K562 (cell line): ENCODE data around the gene RMI1. TPM values are rescaled to one million over a fixed set of nuclear protein-coding genes. Genes with fewer than 3 reads are reported as not detected.

Source experiments
- ATF3 ChIP-seq, 2 experiments: fragments of 450-650 bp in 1 of 2; sonication (generic) in 1 of 2; formaldehyde crosslinking in 1 of 2; IDR thresholded peaks in 1 of 2; conservative IDR thresholded peaks in 1 of 2; 2 replicates each; pipeline versions ENCODE4 v1.6.1 to v1.8.1; 2016 to 2023; ENCODE audit warnings: mild to moderate bottlenecking in 2 of 2, moderate library complexity in 2 of 2, inconsistent platforms in 1 of 2, missing genetic modification reagents in 1 of 2
- BHLHE40 ChIP-seq: IDR thresholded peaks from 2 replicates; pipeline ENCODE4 v1.6.1; 2011; ENCODE audit warnings: low read length, improper control_type of control experiment
- CBFA2T3 ChIP-seq: fragments of 450-650 bp; IDR thresholded peaks from 2 replicates; pipeline ENCODE4 v1.6.1; 2017
- CREM ChIP-seq: IDR thresholded peaks from 2 replicates; pipeline ENCODE4 v1.6.1; 2014; ENCODE audit warnings: antibody characterized with exemption, low read depth
- DACH1 ChIP-seq: fragments of 450-650 bp; IDR thresholded peaks from 2 replicates; pipeline ENCODE4 v1.6.1; 2018; ENCODE audit not compliant: partially characterized antibody
- DMBX1 ChIP-seq: fragments of 250-450 bp; sonication (Bioruptor Pico); IDR thresholded peaks from 2 replicates; pipeline ENCODE4 v1.8.0; 2022; ENCODE audit warnings: inconsistent platforms, mild to moderate bottlenecking, moderate library complexity, borderline replicate concordance
- FUS ChIP-seq: fragments of 200-400 bp; formaldehyde crosslinking; optimal IDR thresholded peaks from 2 replicates; pipeline ENCODE3; 2017; ENCODE audit warnings: low read depth, low read length
- KAT2B ChIP-seq: IDR thresholded peaks from one replicate; pipeline ENCODE4 v1.6.1; 2012; ENCODE audit warnings: low read depth, mild to moderate bottlenecking, control low read depth, inconsistent platforms, low read length, moderate library complexity
- NR1H2 ChIP-seq: sonication (generic); formaldehyde crosslinking; IDR thresholded peaks from 2 replicates; pipeline ENCODE4 v1.4.0; 2020; ENCODE audit warnings: mild to moderate bottlenecking, missing genetic modification reagents
- SAFB2 ChIP-seq: fragments of 200-400 bp; formaldehyde crosslinking; IDR thresholded peaks from 2 replicates; pipeline ENCODE4 v1.6.1; 2018; ENCODE audit warnings: borderline replicate concordance, low read length, low read depth, moderate library complexity; ENCODE audit not compliant: severe bottlenecking
- TCF3 ChIP-seq: sonication (generic); formaldehyde crosslinking; IDR thresholded peaks from 2 replicates; pipeline ENCODE4 v1.4.0; 2020; ENCODE audit warnings: mild to moderate bottlenecking, missing genetic modification reagents
- USF2 ChIP-seq: sonication (generic); formaldehyde crosslinking; IDR thresholded peaks from 2 replicates; pipeline ENCODE4 v1.5.0; 2020; ENCODE audit warnings: missing genetic modification reagents
- ZNF124 ChIP-seq: sonication (generic); formaldehyde crosslinking; IDR thresholded peaks from 2 replicates; pipeline ENCODE4 v1.8.1; 2022; ENCODE audit warnings: missing genetic modification reagents
- ZNF197 ChIP-seq: fragments of 200-800 bp; sonication (Bioruptor generic); IDR thresholded peaks from 2 replicates; pipeline ENCODE4 v1.6.1; 2016; ENCODE audit warnings: low read depth, missing genetic modification characterization, missing compliant biosample characterization
- ZNF740 ChIP-seq, 3 experiments: fragments of 200-800 bp in 1 of 3; sonication (Bioruptor generic) in 1 of 3; sonication (generic) in 1 of 3; formaldehyde crosslinking in 1 of 3; IDR thresholded peaks; 2 replicates each; pipeline versions ENCODE4 v1.6.1 to v1.8.0; 2016 to 2022; ENCODE audit warnings: mild to moderate bottlenecking in 2 of 3, missing compliant biosample characterization in 2 of 3, missing genetic modification characterization in 2 of 3, missing genetic modification reagents in 1 of 3
- ZNF785 ChIP-seq: fragments of 250-450 bp; sonication (Bioruptor Pico); IDR thresholded peaks from 2 replicates; pipeline ENCODE4 v1.4.0; 2020; ENCODE audit warnings: mild to moderate bottlenecking
- polyA plus RNA-seq, 8 experiments: library from polyadenylated mRNA; depleted of rRNA in 4 of 8; stranded (reverse) in 5 of 8; unstranded in 3 of 8; fragments of >200 nt; fragmentation: Nextera tagmentation in 2 of 8; fragmentation: Illumina TruSeq in 1 of 8; extraction: Ambion mirVana in 2 of 8; extraction: Trizol in 1 of 8; gene quantifications; 2 replicates each; pipeline versions ENCODE4 v1.2.1 to v1.2.3, GENCODE V29; 2011 to 2014; ENCODE audit warnings: inconsistent platforms in 1 of 8, missing spikeins in 1 of 8
- total RNA-seq, 7 experiments: library from RNA; depleted of rRNA in 6 of 7; stranded (reverse); fragments of >200 nt in 6 of 7; fragmentation: Illumina TruSeq in 2 of 7; extraction: Trizol in 2 of 7; gene quantifications; 2 replicates each; pipeline versions ENCODE4 v1.2.1 to v1.2.3, GENCODE V29; 2011 to 2021; ENCODE audit warnings: low replicate concordance in 1 of 7
- TF ChIP-seq, protein P1 (sequence below): IDR thresholded peaks from 2 replicates; pipeline ENCODE4 v1.6.1; 2014; ENCODE audit warnings: antibody characterized with exemption
- TF ChIP-seq, protein P2 (sequence below): fragments of 250-450 bp; sonication (Bioruptor Pico); IDR thresholded peaks from 2 replicates; pipeline ENCODE4 v1.9.0; 2021; ENCODE audit warnings: mild to moderate bottlenecking
- TF ChIP-seq, protein P3 (sequence below): fragments of 250-450 bp; sonication (Bioruptor Pico); IDR thresholded peaks from 2 replicates; pipeline ENCODE4 v1.4.0; 2020; ENCODE audit warnings: mild to moderate bottlenecking, moderate library complexity, borderline replicate concordance

The RMI1 gene
- total and polyA plus RNA-seq, 9 of the 15 experiments (the other 6 are each of a cell fraction or from before 2014, with no cell fraction given), result 3.0 to 17.4 (median 10.6) TPM

- TF ChIP-seq, protein P1, sequence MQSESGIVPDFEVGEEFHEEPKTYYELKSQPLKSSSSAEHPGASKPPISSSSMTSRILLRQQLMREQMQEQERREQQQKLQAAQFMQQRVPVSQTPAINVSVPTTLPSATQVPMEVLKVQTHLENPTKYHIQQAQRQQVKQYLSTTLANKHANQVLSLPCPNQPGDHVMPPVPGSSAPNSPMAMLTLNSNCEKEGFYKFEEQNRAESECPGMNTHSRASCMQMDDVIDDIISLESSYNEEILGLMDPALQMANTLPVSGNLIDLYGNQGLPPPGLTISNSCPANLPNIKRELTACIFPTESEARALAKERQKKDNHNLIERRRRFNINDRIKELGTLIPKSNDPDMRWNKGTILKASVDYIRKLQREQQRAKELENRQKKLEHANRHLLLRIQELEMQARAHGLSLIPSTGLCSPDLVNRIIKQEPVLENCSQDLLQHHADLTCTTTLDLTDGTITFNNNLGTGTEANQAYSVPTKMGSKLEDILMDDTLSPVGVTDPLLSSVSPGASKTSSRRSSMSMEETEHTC, result 0 out of 2 replicates have a peak, but pooled peaks have one; percentile 12
- no peak for TF ChIP-seq ZNF124
- no peak for TF ChIP-seq ATF3 (IDR thresholded peaks at IDR 0.05)
- no peak for TF ChIP-seq ATF3 (CRISPR knock-in tag; conservative IDR thresholded peaks at IDR 0.05)
- TF ChIP-seq ZNF785, result no peak
- TF ChIP-seq KAT2B, result no peak
- TF ChIP-seq TCF3 (CRISPR knock-in tag), result no peak
- no peak for TF ChIP-seq NR1H2 (CRISPR knock-in tag)
- TF ChIP-seq, protein P2, sequence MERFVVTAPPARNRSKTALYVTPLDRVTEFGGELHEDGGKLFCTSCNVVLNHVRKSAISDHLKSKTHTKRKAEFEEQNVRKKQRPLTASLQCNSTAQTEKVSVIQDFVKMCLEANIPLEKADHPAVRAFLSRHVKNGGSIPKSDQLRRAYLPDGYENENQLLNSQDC (CRISPR knock-in tag), result no peak
- TF ChIP-seq DACH1, result no peak
- 0 out of 2 replicates have a peak, but pooled peaks have one; percentile 18 for TF ChIP-seq ZNF740 (CRISPR knock-in tag; IDR thresholded peaks at IDR 0.05)
- TF ChIP-seq ZNF740 (tag; IDR thresholded peaks at IDR 0.05), result no peak
- no peak for TF ChIP-seq SAFB2
- TF ChIP-seq CREM, result peak; percentile 54; the same call in 1 of the 2 replicates
- TF ChIP-seq CBFA2T3, result no peak
- no peak for TF ChIP-seq BHLHE40
- TF ChIP-seq, protein P3, sequence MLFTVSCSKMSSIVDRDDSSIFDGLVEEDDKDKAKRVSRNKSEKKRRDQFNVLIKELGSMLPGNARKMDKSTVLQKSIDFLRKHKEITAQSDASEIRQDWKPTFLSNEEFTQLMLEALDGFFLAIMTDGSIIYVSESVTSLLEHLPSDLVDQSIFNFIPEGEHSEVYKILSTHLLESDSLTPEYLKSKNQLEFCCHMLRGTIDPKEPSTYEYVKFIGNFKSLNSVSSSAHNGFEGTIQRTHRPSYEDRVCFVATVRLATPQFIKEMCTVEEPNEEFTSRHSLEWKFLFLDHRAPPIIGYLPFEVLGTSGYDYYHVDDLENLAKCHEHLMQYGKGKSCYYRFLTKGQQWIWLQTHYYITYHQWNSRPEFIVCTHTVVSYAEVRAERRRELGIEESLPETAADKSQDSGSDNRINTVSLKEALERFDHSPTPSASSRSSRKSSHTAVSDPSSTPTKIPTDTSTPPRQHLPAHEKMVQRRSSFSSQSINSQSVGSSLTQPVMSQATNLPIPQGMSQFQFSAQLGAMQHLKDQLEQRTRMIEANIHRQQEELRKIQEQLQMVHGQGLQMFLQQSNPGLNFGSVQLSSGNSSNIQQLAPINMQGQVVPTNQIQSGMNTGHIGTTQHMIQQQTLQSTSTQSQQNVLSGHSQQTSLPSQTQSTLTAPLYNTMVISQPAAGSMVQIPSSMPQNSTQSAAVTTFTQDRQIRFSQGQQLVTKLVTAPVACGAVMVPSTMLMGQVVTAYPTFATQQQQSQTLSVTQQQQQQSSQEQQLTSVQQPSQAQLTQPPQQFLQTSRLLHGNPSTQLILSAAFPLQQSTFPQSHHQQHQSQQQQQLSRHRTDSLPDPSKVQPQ, result no peak
- no peak for TF ChIP-seq FUS
- no peak for TF ChIP-seq ZNF197
- no peak for TF ChIP-seq DMBX1 (CRISPR knock-in tag)
- TF ChIP-seq USF2, result no peak
Observed at GRCh38 chr9:83978992-83979811, 1.4 kb upstream of the RMI1 start (continued).
